Trophoblast cell (in vitro differentiated cells and primary cell): Measurements from ENCODE around the gene CYSTM1.

Experiments used
- DNase-seq, 2 donors: peaks; one replicate each; pipeline ENCODE4 v3.0.0-alpha.2; 2016
- H2AFZ ChIP-seq: 2 replicates; pipeline ENCODE4 v1.6.1; 2013; ENCODE audit warnings: low read length, moderate library complexity, mild to moderate bottlenecking; ENCODE audit not compliant: insufficient read depth, poor library complexity
- H2AK5ac ChIP-seq: 2 replicates; pipeline ENCODE4 v1.6.1; 2013; ENCODE audit warnings: mild to moderate bottlenecking, low read length
- H2BK120ac ChIP-seq: 2 replicates; pipeline ENCODE4 v1.6.1; 2013; ENCODE audit warnings: low read length, mild to moderate bottlenecking, moderate library complexity; ENCODE audit not compliant: insufficient read depth, poor library complexity
- H2BK12ac ChIP-seq: 2 replicates; pipeline ENCODE4 v1.6.1; 2013; ENCODE audit warnings: mild to moderate bottlenecking, low read length, moderate library complexity
- H2BK5ac ChIP-seq: 2 replicates; pipeline ENCODE4 v1.6.1; 2013; ENCODE audit warnings: low read length, low read depth, moderate library complexity, mild to moderate bottlenecking; ENCODE audit not compliant: poor library complexity
- H3K14ac ChIP-seq: 2 replicates; pipeline ENCODE4 v1.6.1; 2013; ENCODE audit warnings: mild to moderate bottlenecking, low read length
- H3K18ac ChIP-seq: 2 replicates; pipeline ENCODE4 v1.6.1; 2013; ENCODE audit warnings: mild to moderate bottlenecking, low read length
- H3K23ac ChIP-seq: 2 replicates; pipeline ENCODE4 v1.6.1; 2013; ENCODE audit warnings: low read length
- H3K27ac ChIP-seq: 2 replicates; pipeline ENCODE4 v1.5.1; 2013; ENCODE audit warnings: low read depth, mild to moderate bottlenecking, inconsistent platforms, low read length, moderate library complexity
- H3K27me3 ChIP-seq: 2 replicates; pipeline ENCODE4 v1.6.1; 2013; ENCODE audit warnings: inconsistent platforms, mild to moderate bottlenecking, low read length, moderate library complexity; ENCODE audit not compliant: insufficient read depth
- H3K36me3 ChIP-seq, 2 experiments: 1 replicate in 1 of 2; 2 replicates in 1 of 2; pipeline ENCODE4 v1.6.1; 2013; ENCODE audit warnings: low read length in 2 of 2, mild to moderate bottlenecking in 2 of 2, moderate library complexity in 1 of 2; ENCODE audit not compliant: insufficient read depth in 2 of 2, control insufficient read depth in 1 of 2
- H3K4ac ChIP-seq: 2 replicates; pipeline ENCODE4 v1.6.1; 2013; ENCODE audit warnings: low read depth, mild to moderate bottlenecking, low read length, moderate library complexity
- H3K4me1 ChIP-seq, 2 experiments: 1 replicate in 1 of 2; 2 replicates in 1 of 2; pipeline ENCODE4 v1.6.1; 2013; ENCODE audit warnings: low read length in 2 of 2, mild to moderate bottlenecking in 2 of 2, moderate library complexity in 1 of 2; ENCODE audit not compliant: insufficient read depth in 2 of 2, control insufficient read depth in 1 of 2
- H3K4me2 ChIP-seq: 2 replicates; pipeline ENCODE4 v1.6.1; 2013; ENCODE audit warnings: inconsistent platforms, mild to moderate bottlenecking, low read length, moderate library complexity
- H3K4me3 ChIP-seq: 2 replicates; pipeline ENCODE4 v1.5.1; 2013; ENCODE audit warnings: mild to moderate bottlenecking, low read depth, low read length, inconsistent platforms
- H3K79me1 ChIP-seq: one replicate; pipeline ENCODE4 v1.6.1; 2013; ENCODE audit warnings: low read length
- H3K79me2 ChIP-seq: 2 replicates; pipeline ENCODE4 v1.6.1; 2013; ENCODE audit warnings: low read length, mild to moderate bottlenecking; ENCODE audit not compliant: control insufficient read depth, insufficient read depth, poor library complexity
- H3K9ac ChIP-seq: 2 replicates; pipeline ENCODE4 v1.6.1; 2013; ENCODE audit warnings: mild to moderate bottlenecking, low read length
- H3K9me3 ChIP-seq: 2 replicates; pipeline ENCODE4 v1.6.1; 2013; ENCODE audit warnings: low read depth, mild to moderate bottlenecking, control low read depth, inconsistent platforms, low read length; ENCODE audit not compliant: insufficient read depth
- H4K12ac ChIP-seq: 2 replicates; pipeline ENCODE4 v1.6.1; 2013; ENCODE audit warnings: low read depth, mild to moderate bottlenecking, low read length, moderate library complexity
- H4K8ac ChIP-seq: 2 replicates; pipeline ENCODE4 v1.6.1; 2013; ENCODE audit warnings: low read depth, mild to moderate bottlenecking, low read length, moderate library complexity
- H4K91ac ChIP-seq: one replicate; pipeline ENCODE4 v1.6.1; 2013; ENCODE audit warnings: low read depth, mild to moderate bottlenecking, low read length, moderate library complexity
- WGBS: extraction: QIAGEN DNeasy Blood & Tissue Kit; methylation state at CpG from one replicate; pipeline ENCODE4 v1.1.7; 2013; ENCODE audit warnings: missing lambda C conversion rate; ENCODE audit not compliant: insufficient read length, insufficient coverage; ENCODE audit errors: extremely low coverage; 5-methylcytosine and 5-hydroxymethylcytosine counted together

Gene CYSTM1

GRCh38 chr5:140245341-140245740 is 70.4 kb downstream of the CYSTM1 start:
- Histone ChIP-seq H3K27ac (peak overlapping the region; percentile 93), H3K4me2 (no peak overlapping the region), H4K12ac (no peak overlapping the region), H2BK5ac (no peak overlapping the region), H2BK120ac (no peak overlapping the region), H4K8ac (no peak overlapping the region), H2BK12ac (no peak overlapping the region), H3K4me3 (no peak overlapping the region), H3K23ac (no peak overlapping the region), H3K4ac (no peak overlapping the region), H4K91ac (peak overlapping the region; percentile 79), H2AFZ (no peak overlapping the region), H3K18ac (no peak overlapping the region), H3K9me3 (no peaks in the 10 kb centered on the region), H3K4me1 (peaks cover 19 to 39% of the 10 kb centered on the region in 2 experiments), H3K79me2 (no peaks in the 10 kb centered on the region), H3K36me3 (peaks cover 12 to 14% of the 10 kb centered on the region in 2 experiments), H3K79me1 (peaks cover 7% of the 10 kb centered on the region), H3K14ac (no peak overlapping the region), H3K9ac (no peak overlapping the region), H2AK5ac (no peak overlapping the region), H3K27me3 (no peaks in the 10 kb centered on the region)
- no CpG with 5 or more reads among the region's 5 CpGs for WGBS
- DNase-seq: no peak

- peak overlapping the region; percentile 5 for H3K4me2 ChIP-seq
- H2AFZ ChIP-seq: no peak overlapping the region
- no peak for DNase-seq
- H3K36me3 ChIP-seq: peaks cover 12 to 14% of the 10 kb centered on the region in 2 experiments
- H3K4ac ChIP-seq: no peak overlapping the region
- peaks cover 20 to 37% of the 10 kb centered on the region in 2 experiments for H3K4me1 ChIP-seq
- no peaks in the 10 kb centered on the region for H3K79me2 ChIP-seq
- H2BK120ac ChIP-seq: peak overlapping the region; percentile 23
- H3K14ac ChIP-seq: peak overlapping the region; percentile 4
- H3K79me1 ChIP-seq: peaks cover 7% of the 10 kb centered on the region
- no peak overlapping the region for H3K4me3 ChIP-seq
- WGBS: no CpG with 5 or more reads among the region's 7 CpGs
- H3K9me3 ChIP-seq: no peaks in the 10 kb centered on the region
- H4K91ac ChIP-seq: peak overlapping the region; percentile 79
- peak overlapping the region; percentile 41 for H4K8ac ChIP-seq
- H3K18ac ChIP-seq: peak overlapping the region; percentile 23
- no peak overlapping the region for H3K9ac ChIP-seq
- H3K23ac ChIP-seq: no peak overlapping the region
- no peak overlapping the region for H4K12ac ChIP-seq
- no peak overlapping the region for H2AK5ac ChIP-seq
- peak overlapping the region; percentile 93 for H3K27ac ChIP-seq
- no peaks in the 10 kb centered on the region for H3K27me3 ChIP-seq
- H2BK5ac ChIP-seq: peak overlapping the region; percentile 41
- H2BK12ac ChIP-seq: peak overlapping the region; percentile 75
These were observed 70.9 kb downstream of the CYSTM1 start for GRCh38 chr5:140245926-140246325.

- no peak for DNase-seq
- H3K9me3 ChIP-seq: no peaks in the 10 kb centered on the region
These were observed 71.6 kb downstream of the CYSTM1 start for GRCh38 chr5:140246378-140247122.

DNA sequence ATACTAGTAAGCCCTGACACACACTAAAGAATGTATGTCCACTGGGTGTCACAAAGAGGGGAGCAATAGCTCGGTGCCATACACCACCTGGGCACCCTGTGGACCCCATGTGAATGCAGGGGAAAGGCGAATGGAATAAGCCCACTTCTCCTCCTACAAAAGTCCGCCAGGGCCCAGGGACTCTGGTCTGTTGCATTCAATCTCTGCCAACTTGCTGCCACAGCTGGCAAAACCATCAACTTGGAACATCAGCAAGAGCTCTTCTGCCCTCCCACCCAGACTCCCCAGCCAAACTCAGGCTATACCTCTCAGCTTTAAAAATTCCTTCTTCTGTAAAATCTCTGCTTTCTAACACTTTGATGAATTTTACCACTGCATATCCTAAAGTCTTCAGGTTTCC is 73.4 kb downstream of the CYSTM1 start:
- Histone ChIP-seq H3K27ac (no peak overlapping the region), H2AFZ (no peak overlapping the region), H2AK5ac (no peak overlapping the region), H3K23ac (no peak overlapping the region), H4K8ac (no peak overlapping the region), H3K9ac (no peak overlapping the region), H3K4me1 (peaks cover 21 to 38% of the 10 kb centered on the region in 2 experiments), H3K18ac (no peak overlapping the region), H3K4me3 (no peak overlapping the region), H3K14ac (no peak overlapping the region), H3K27me3 (no peaks in the 10 kb centered on the region), H2BK120ac (no peak overlapping the region), H3K36me3 (peaks cover 7 to 11% of the 10 kb centered on the region in 2 experiments), H3K4ac (no peak overlapping the region), H3K9me3 (no peaks in the 10 kb centered on the region), H4K12ac (no peak overlapping the region), H2BK12ac (no peak overlapping the region), H2BK5ac (no peak overlapping the region), H4K91ac (no peak overlapping the region), H3K79me2 (no peaks in the 10 kb centered on the region), H3K79me1 (peaks cover 7% of the 10 kb centered on the region), H3K4me2 (no peak overlapping the region)
- no CpG with 5 or more reads among the region's 3 CpGs for WGBS
- DNase-seq: no peak

More at GRCh38 chr5:140246378-140247122, 71.6 kb downstream of the CYSTM1 start:
- Histone ChIP-seq H4K8ac (no peak overlapping the region), H3K27ac (peak overlapping the region; percentile 93), H3K27me3 (no peaks in the 10 kb centered on the region), H3K4me1 (peaks cover 16 to 34% of the 10 kb centered on the region in 2 experiments), H2BK120ac (no peak overlapping the region), H2BK5ac (no peak overlapping the region), H3K36me3 (peaks cover 12 to 14% of the 10 kb centered on the region in 2 experiments), H4K91ac (no peak overlapping the region), H3K79me1 (peaks cover 7% of the 10 kb centered on the region), H4K12ac (no peak overlapping the region), H3K9ac (no peak overlapping the region), H2AK5ac (no peak overlapping the region), H2AFZ (no peak overlapping the region), H3K18ac (no peak overlapping the region), H3K4me2 (peak overlapping the region; percentile 25), H3K79me2 (no peaks in the 10 kb centered on the region), H3K14ac (no peak overlapping the region), H3K23ac (no peak overlapping the region), H2BK12ac (no peak overlapping the region), H3K4ac (no peak overlapping the region), H3K4me3 (no peak overlapping the region)
- no CpG with 5 or more reads among the region's 8 CpGs for WGBS
